Measurements from ENCODE around the gene NFIC.
"Not testable (repeated sequence)": the region's sequence is repeated elsewhere in the genome, so short reads cannot be mapped to it uniquely, and the experiment has no call there.

The NFIC gene

GRCh38 chr19:3496392-3497273, 130.2 kb downstream of the NFIC start:
- no peak for DNase-seq

DNA sequence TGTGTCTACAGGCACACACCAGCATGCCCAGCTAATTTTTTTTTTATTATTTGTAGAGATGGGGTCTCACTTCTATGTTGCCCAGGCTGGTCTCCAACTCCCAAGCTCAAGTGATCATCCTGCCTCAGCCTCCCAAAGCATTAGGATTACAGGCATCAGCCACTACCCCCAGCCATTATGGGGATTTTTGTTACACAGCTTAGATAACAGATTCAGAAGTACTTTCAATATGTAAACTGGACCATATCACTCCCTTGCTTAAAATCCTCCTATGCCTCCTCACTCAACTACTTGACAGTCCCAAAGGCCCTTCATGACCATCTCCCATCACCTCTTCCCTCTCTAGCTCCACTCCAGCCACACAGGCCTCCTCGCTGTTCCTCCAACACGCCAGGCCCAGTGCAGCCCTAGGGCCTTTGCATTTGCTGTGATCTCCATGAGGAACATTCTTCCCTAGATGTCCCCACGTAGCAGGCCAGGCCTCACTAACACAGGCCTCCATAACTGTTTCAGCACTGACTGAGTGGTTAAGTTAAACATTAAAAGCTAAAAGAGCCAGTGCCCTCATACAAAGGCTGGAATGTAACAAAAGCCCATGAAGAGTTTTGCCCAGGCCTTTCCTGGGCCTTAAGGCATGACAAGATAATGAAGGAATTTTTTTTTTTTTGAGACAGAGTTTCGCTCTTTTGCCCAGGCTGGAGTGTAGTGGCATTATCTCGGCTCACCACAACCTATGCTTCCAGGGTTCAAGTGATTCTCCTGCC, 131.6 kb downstream of the NFIC start:
- no peak for DNase-seq

DNA sequence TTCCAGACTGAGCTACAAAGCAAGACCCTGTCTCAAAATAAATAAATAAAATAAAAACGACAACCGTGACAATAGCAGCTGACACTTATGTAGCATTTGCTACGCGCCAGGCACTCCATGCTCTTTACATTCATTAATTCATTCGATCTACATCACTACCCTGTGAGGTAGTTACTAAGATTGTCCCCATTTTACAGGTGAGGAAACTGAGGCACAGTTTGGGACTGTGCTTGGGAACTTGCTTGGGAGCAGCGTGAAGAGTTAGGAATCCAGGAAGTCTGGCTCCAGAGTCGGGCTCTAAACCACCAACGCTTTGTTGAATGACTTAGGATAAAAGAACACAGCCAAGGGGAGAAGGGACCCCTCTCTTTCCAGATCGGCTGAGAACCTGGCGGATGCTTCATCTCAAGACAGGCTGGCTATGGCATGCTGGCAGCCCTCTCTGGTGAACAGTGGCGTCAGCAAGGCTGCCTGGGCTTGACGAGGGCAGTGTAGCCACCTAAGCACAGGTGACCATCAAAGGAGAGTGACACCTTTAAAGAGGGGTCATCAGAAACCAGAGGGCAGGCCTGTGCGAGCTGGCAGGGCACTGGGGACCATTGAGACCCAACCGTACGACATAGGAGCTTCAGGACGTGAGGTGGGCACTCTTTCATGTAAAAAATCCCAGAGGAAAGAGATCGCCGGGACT, 133.5 kb downstream of the NFIC start:
- DNase-seq = no peak

- DNase-seq = peak; percentile 94
These were observed 134.2 kb downstream of the NFIC start, which contains the start of gene DOHH for GRCh38 chr19:3500429-3501101. Gene DOHH, minus strand, starts transcription at chr19:3500674. Its CDS starts 3,860 bp downstream, at chr19:3496814.

DNA sequence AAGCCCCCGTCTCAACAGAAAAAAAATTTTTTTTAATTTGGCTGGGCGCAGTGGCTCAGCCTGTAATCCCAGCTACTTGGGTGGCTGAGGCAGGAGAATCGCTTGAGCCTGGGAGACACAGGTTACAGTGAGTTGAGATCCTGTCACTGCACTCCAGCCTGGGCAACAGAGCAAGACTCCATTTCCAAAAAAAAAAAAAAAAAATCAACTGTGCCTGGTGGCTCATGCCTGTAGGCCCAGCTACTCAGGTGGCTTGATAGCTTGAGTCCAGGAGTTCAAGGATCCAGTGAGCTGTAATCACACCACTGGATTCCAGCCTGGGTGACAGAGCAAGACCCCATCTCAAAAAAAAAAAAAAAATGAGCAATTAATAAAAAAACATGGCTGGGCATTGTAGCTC, 135.4 kb downstream of the NFIC start:
- DNase-seq = no peak

- peak; percentile 49 for DNase-seq
These were observed 136.7 kb downstream of the NFIC start for GRCh38 chr19:3503036-3503572.

GRCh38 chr19:3504735-3505134, 138.4 kb downstream of the NFIC start:
- DNase-seq = no peak

- peak; percentile 96 for DNase-seq
These were observed 139.4 kb downstream of the NFIC start, which contains the start of gene FZR1 for GRCh38 chr19:3505598-3506383. Gene FZR1, plus strand, starts transcription at chr19:3506311. Its CDS starts 16,679 bp downstream, at chr19:3522990.

- no peak for DNase-seq
These were observed 140.3 kb downstream of the NFIC start for GRCh38 chr19:3506384-3507340.

- DNase-seq = no peak
These were observed 141.2 kb downstream of the NFIC start for GRCh38 chr19:3507371-3508120.

DNA sequence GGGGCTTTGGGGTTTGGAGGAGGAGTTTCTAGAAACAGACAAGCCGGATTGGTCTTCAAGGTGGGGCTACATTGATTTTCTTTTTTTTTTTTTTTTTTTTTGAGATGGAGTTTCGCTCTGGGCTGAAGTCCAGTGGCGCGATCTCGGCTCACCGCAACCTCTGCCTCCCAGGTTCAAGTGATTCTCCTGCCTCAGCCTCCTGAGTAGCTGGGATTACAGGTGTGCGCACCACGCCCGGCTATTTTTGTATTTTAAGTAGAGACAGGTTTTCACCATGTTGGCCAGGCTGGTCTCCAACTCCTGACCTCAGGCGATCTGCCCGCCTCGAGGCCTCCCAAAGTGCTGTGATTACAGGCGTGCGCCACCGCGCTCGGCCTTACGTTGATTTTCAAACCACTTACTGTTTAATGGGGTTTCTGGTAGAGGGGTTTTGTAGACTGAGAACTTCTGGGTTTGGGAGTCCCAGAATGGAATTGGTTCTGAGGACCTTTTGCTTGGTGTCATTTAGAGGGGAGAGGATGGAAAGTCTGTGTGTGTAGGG, 141.8 kb downstream of the NFIC start:
- DNase-seq = not testable (repeated sequence)

DNA sequence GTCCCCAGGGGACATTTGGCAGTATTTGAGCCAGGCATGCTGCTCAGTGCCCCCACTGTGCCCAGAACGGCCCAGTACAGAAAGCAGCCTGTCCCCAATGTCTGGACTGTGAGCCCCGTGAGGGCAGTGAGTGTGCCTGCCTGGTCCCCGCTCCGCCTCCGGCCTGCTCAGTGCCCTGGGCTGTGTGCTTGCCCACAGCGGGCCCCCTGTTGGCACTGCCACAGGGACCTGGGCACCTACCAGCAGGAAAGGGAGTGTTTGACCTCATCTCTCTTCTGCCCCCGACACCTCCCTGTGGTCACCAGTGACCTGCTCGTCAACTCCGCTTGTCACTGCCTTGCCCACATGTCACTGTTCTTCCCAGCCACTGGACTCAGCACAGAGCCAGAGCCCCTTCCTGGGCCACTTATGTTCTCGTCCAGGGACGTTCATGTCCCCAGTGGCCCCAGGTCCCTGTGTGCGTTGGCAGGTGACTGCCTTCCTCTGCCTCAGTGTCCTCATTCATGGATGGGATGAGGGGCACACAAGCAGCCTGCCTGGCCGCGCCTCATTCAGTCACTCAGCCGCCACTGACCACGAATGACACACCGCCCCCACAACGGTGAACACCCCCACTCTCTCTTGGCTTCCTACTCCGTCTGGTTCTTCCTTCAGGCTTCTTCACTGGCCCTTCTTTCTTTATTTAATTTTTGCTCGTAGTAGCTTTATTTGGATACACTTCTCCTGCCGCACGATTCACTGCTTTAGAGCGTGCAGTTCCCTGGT, 142.6 kb downstream of the NFIC start:
- DNase-seq = no peak

DNA sequence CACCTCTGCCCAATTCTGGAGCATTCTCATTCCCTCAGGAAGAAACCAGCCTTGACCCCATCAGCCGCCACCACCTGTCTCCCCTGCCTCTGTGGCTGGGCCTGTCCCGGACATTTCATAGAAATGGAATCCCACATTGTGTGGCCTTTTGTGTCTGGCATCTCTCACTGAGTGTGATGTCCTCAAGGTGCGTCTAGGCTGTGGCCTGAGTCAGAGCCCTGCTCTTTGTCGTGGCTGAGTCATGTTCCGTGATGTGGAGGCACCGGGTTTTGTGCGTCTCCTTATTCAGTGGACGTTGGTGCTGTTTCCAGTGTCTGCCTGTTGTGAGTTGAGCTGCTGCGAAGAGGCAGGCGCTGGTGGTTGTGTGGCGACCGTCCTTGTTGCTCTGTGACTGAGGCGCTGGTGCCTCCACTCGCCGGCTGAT, 143.2 kb downstream of the NFIC start:
- DNase-seq = peak; percentile 40

DNA sequence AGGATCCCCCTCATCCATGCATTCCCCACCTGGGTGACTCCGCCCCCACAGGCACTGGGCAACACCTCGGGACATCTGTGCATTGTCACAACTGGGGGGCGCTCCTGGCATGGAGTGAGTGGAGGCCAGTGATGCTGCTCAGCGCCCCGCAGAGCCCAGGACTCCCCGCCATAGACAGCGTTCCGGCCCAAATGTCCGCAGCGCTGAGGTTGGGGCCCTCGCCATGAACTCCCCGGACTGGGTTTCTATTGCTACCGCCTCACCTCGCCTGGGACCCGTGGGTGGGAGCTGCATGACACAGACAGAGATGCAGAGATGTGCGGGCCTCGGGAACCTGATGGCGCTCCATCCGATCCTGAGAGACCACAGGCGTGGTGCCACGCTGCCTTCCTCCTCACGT, 144.3 kb downstream of the NFIC start:
- no peak for DNase-seq

- no peak for DNase-seq
These were observed 145.3 kb downstream of the NFIC start for GRCh38 chr19:3511506-3512251.

- DNase-seq = no peak
These were observed 146.3 kb downstream of the NFIC start for GRCh38 chr19:3512562-3513228.
